Fibroblast of pulmonary artery (primary cell): ENCODE data around the gene PIP5KL1.

Experiments used
- DNase-seq: peaks from one replicate; pipeline ENCODE4 v3.0.0-alpha.2; 2010; ENCODE audit warnings: low read depth
- H3K4me3 ChIP-seq: replicated peaks from 2 replicates; pipeline ENCODE4 v1.5.1; 2011; ENCODE audit warnings: low read depth, mild to moderate bottlenecking, control low read depth, low read length, moderate library complexity
- CTCF ChIP-seq: IDR thresholded peaks from 2 replicates; pipeline ENCODE4 v1.5.1; 2011; ENCODE audit warnings: mild to moderate bottlenecking, control low read depth, low read length, inconsistent platforms; ENCODE audit errors: missing control alignments

The PIP5KL1 gene

GRCh38 chr9:127976498-127976897 is 45.9 kb upstream of the PIP5KL1 start:
- TF ChIP-seq CTCF = no peak
- DNase-seq = no peak
- no peak overlapping the region for H3K4me3 ChIP-seq

GRCh38 chr9:127975376-127976315 is 45.1 kb upstream of the PIP5KL1 start:
- no peak for DNase-seq
- no peak for TF ChIP-seq CTCF
- no peak overlapping the region for H3K4me3 ChIP-seq

- TF ChIP-seq CTCF = no peak
- H3K4me3 ChIP-seq = no peak overlapping the region
- no peak for DNase-seq
Measured at GRCh38 chr9:127974769-127975261, 44.2 kb upstream of the PIP5KL1 start.

DNA sequence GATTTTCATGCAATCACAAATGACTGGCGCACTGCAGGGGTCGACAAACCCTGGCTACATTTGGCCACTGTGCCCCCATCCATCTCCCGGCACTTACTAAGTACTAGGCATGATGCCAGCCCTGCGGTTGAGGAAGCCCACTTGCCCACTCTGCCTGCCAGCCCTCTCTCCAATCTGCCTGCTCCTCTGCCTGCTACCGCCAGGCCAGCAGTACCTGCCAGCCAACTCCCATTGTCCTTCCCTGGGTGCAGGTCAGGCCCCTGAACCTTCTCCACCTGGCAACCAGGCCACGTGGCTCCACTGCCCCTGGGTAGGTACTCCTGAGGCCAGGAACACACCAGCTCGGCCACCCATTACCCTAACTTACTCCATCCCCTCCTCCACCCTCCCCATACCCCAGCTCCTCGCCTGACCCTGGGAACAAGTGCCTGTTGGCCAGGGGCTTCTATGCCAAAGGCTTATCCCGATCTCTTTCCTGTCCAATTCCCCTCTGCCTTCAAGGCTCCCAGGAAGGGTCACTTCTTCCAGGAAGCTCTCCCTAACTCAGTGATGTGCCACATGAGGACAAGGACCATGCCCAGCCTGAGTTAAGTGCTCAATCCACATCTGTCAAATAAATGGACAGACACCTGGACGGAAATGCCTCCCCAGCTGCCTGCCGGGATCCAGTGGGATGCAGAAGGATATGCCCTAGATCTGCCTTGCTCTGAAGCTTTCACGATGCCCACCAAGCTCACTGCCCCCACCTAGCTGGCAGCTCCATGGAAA is 43.6 kb upstream of the PIP5KL1 start:
- DNase-seq = no peak
- H3K4me3 ChIP-seq = no peak overlapping the region
- no peak for TF ChIP-seq CTCF

DNA sequence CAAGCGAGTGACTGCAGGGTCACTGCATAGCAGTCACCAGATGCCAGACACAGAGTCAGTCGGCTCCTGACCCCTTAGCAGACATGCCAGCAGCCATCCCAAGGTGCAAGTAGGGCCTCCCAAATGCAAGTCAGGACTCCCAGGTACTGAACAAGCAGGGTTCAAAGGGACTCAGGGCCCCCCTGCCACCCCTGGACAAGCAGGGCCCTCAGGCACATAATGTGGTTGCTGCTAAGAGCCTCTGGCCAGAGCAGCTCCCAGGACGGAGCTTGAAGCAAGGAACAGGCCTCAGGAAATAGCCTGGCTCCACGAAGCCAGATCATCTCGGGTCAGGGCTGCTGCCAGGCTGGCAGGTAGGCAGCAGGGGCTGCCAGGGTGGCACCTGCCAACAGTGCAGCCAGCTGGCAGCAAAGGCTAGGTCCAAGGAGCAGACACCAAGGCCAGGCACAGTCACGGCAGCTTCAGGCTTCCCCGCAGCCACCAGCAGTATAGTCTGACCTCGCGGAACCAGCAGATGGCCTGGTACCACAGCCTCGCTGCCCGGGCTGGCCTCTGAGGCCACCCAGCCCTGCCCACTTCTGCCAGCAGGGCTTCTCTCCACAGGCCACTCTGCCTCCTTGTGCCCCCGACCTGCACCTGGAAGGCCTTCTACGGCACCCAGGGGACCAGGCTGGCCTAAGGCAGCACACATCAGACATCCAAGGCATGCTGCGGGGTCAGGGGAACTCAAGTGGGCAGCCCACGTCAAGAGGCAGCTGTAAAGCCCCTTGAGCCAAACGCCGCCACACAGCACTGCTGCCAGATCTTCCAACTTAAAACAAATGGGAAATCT is 42.8 kb upstream of the PIP5KL1 start:
- DNase-seq = no peak
- H3K4me3 ChIP-seq = no peak overlapping the region
- TF ChIP-seq CTCF = no peak

DNA sequence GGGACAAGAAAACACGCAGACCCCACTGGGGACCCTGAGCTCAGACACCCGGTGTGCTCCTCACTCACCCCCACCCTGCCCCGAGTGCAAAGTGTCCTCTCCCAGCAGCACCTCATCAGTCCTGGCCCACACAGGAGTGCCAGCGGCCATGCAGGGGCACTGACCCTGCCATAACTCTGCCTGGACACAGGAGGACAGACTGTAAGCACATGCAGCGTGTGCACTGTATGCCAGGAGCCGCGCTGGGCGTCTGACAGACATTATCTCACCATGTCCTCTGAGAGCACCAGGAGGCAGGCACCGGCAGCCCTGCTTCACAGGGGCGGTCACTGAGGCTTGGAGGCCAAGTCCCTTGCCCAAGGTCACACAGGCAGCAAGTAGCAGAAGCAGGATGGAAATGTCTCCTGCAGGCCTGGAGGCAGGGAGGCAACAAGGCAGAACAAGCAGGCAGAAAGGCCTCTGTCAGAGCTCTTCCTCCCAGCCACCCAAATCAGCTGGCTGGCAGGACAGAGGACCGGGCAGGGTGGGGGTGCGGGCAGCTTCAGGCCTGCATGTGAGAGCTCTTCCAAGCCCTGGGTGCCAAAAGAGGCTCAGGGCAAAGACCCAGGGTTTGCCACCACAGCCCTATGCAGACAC is 41.8 kb upstream of the PIP5KL1 start:
- no peak overlapping the region for H3K4me3 ChIP-seq
- no peak for DNase-seq
- no peak for TF ChIP-seq CTCF
